Uterus (tissue), 4 donors: ENCODE data around the gene TP53I11. TPM values are rescaled to one million over a fixed set of nuclear protein-coding genes. Genes with fewer than 3 reads are reported as not detected.

Source experiments
- DNase-seq, 2 donors: peaks; one replicate each; pipeline ENCODE4 v3.0.0-alpha.2; 2019 to 2020
- H3K27ac ChIP-seq, 2 donors: fragments of 200-600 bp; sonication (generic); 1 replicate in 1 of 2; 2 replicates in 1 of 2; pipeline ENCODE4 v1.5.1; 2016 to 2018
- H3K27me3 ChIP-seq, 2 donors: fragments of 200-600 bp; sonication (generic); one replicate each; pipeline ENCODE4 v1.5.1; 2018 to 2019; ENCODE audit warnings: control low read depth in 1 of 2
- H3K36me3 ChIP-seq, 2 donors: fragments of 200-600 bp; sonication (generic); one replicate each; pipeline ENCODE4 v1.5.1; 2019; ENCODE audit warnings: control low read depth in 1 of 2
- H3K4me1 ChIP-seq, 2 donors: fragments of 200-600 bp; sonication (generic); one replicate each; pipeline ENCODE4 v1.5.1; 2018 to 2019; ENCODE audit warnings: control low read depth in 1 of 2
- H3K4me3 ChIP-seq, 2 donors: fragments of 200-600 bp; sonication (generic); 1 replicate in 1 of 2; 2 replicates in 1 of 2; pipeline ENCODE4 v1.5.1; 2018 to 2019; ENCODE audit warnings: mild to moderate bottlenecking in 1 of 2
- H3K9me3 ChIP-seq, 2 donors: fragments of 200-600 bp; sonication (generic); one replicate each; pipeline ENCODE4 v1.5.1; 2019; ENCODE audit warnings: control low read depth in 1 of 2
- POLR2A ChIP-seq, 2 donors: fragments of 450-650 bp; IDR thresholded peaks; one replicate each; pipeline ENCODE4 v1.6.1; 2016; ENCODE audit warnings: antibody characterized with exemption in 2 of 2, mild to moderate bottlenecking in 1 of 2, moderate library complexity in 1 of 2
- intact Hi-C: fragments of 100-400 bp; cut with DNase I; formaldehyde crosslinking; loops from one replicate; pipeline ENCODE4 v1.15.1; 2023; ENCODE audit warnings: low total_unique reads
- total RNA-seq, 4 donors: library from RNA; depleted of rRNA in 3 of 4; stranded (reverse); fragments of >200 nt in 3 of 4; gene quantifications; one replicate each; pipeline versions ENCODE4 v1.1.0 to v1.2.4, GENCODE V29; 2014 to 2023
- TF ChIP-seq, protein P1 (sequence below), 4 experiments: fragments of 200-600 bp in 2 of 4; fragments of 450-650 bp in 2 of 4; sonication (generic) in 2 of 4; IDR thresholded peaks; one replicate each; pipeline ENCODE4 v1.5.1; 2016 to 2019; ENCODE audit warnings: antibody characterized with exemption in 4 of 4, mild to moderate bottlenecking in 2 of 4, moderate library complexity in 1 of 4
- donor health status: DM: yes; HTN: yes; CAD: no.

TP53I11 gene
- total RNA-seq, 4 donors from 2014 or later, result 3.8 to 53.9 (median 17.5) TPM

DNA sequence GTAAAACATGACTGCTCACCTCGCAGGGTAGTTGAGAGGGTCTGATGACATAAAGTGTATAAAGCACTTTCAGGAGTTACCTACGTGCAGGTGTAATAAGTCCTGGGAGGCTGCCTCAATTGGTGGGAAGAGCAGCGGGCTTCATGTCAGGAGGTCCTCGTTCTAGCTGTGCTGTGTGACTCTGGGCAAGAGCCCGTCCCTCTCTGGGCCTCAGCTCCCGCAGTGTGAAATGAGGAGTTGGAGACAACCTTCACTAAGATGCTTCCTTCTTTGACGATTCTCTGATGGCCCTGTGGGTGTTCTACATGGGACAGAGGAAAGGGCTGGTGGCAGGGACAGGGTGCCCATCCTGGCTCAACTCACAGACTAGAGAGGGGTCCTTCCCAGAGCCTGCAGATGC lies 57.8 kb downstream of the TP53I11 start:
- Histone ChIP-seq H3K4me3 (no peak overlapping the region), H3K27me3 (no peaks in the 10 kb centered on the region), H3K36me3 (no peaks in the 10 kb centered on the region), H3K27ac (peak overlapping the region; percentile 81 to 84), H3K9me3 (no peaks in the 10 kb centered on the region), H3K4me1 (no peaks in the 10 kb centered on the region)
- TF ChIP-seq, protein P1, sequence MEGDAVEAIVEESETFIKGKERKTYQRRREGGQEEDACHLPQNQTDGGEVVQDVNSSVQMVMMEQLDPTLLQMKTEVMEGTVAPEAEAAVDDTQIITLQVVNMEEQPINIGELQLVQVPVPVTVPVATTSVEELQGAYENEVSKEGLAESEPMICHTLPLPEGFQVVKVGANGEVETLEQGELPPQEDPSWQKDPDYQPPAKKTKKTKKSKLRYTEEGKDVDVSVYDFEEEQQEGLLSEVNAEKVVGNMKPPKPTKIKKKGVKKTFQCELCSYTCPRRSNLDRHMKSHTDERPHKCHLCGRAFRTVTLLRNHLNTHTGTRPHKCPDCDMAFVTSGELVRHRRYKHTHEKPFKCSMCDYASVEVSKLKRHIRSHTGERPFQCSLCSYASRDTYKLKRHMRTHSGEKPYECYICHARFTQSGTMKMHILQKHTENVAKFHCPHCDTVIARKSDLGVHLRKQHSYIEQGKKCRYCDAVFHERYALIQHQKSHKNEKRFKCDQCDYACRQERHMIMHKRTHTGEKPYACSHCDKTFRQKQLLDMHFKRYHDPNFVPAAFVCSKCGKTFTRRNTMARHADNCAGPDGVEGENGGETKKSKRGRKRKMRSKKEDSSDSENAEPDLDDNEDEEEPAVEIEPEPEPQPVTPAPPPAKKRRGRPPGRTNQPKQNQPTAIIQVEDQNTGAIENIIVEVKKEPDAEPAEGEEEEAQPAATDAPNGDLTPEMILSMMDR (IDR thresholded peaks at IDR 0.05), result no peak
- no peak for TF ChIP-seq POLR2A (IDR thresholded peaks at IDR 0.05)
- DNase-seq, result no peak
- intact Hi-C loops, result loop anchor here (5.0 kb wide), 1 partner anchor 166 kb away; the partner anchor contains the start of gene TSPAN18

DNA sequence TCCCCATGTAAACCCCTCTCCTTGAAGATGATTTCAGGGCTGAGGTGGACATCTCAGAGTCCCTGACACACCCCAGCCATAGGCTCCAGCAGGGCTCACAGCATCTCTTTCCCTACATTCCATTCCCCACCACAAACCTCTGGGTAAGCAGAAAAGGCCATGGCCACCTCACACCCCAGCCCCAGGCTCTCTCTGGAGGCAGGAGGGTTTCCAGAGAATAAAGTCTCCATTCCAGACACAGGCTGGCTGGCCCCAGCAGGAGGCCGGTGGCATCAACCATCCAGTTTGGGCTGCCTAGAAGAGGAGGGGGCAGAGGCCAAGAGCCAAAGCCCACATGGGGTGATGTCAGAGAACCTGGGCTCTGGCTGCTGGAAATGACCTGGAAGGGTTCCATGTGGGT lies 61.4 kb downstream of the TP53I11 start:
- Histone ChIP-seq H3K4me3 (no peak overlapping the region), H3K36me3 (no peaks in the 10 kb centered on the region), H3K4me1 (peaks cover 6 to 11% of the 10 kb centered on the region in 2 donors), H3K27me3 (no peaks in the 10 kb centered on the region), H3K27ac (peak overlapping the region in 1 of 2 donors; percentile 38), H3K9me3 (no peaks in the 10 kb centered on the region)
- intact Hi-C loops, result no loop called here
- DNase-seq, result no peak
- no peak for TF ChIP-seq POLR2A (IDR thresholded peaks at IDR 0.05)
- TF ChIP-seq, protein P1 (IDR thresholded peaks at IDR 0.05), result no peak

DNA sequence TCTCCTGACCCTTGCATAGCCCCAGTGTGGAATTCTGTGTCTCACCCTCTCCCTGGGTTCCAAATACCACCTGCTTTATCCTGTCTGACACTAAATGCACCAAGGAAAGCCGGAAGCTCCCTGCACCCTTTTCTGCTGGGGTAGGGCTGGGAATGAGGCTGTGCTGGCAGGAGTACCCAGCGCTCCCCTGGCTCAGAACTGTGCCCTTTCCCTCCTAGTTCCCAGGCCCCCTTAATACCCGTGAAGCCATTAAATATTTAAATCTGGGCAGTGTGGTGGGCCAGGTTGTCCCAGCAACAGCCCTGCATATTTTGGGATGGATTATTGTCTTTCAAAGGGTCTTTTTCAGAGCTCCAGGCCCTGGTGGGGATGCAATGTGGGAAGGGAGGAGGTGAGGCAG lies 63.0 kb downstream of the TP53I11 start:
- TF ChIP-seq, protein P1 (IDR thresholded peaks at IDR 0.05), result no peak
- Histone ChIP-seq H3K27ac (peak overlapping the region; percentile 78 to 91), H3K36me3 (no peaks in the 10 kb centered on the region), H3K9me3 (no peaks in the 10 kb centered on the region), H3K27me3 (no peaks in the 10 kb centered on the region), H3K4me1 (peaks cover 6 to 11% of the 10 kb centered on the region in 2 donors), H3K4me3 (no peak overlapping the region)
- no peak for DNase-seq
- intact Hi-C loops, result no loop called here

DNA sequence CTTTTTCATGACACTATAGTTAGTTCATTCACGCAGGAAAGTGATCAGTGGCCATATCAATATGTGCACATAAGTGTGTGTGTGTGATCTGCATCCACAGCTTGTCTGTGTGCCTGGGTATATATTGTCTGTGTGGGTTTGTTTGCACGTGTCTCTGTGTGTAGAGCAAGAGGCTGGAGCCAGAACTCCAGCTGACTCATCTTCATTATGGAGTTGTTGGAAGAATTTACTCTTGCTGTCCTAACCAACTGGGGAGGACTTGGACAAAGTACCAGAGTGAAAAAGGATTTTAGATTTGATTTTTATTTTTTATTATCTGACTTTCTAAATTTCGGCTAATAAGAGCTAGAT lies 63.9 kb downstream of the TP53I11 start:
- Histone ChIP-seq H3K36me3 (no peaks in the 10 kb centered on the region), H3K27me3 (no peaks in the 10 kb centered on the region), H3K9me3 (no peaks in the 10 kb centered on the region), H3K4me3 (no peak overlapping the region), H3K4me1 (peaks cover 6 to 11% of the 10 kb centered on the region in 2 donors), H3K27ac (peak overlapping the region; percentile 80 to 91)
- intact Hi-C loops, result no loop called here
- peak in 1 of 2 donors; percentile 62 for DNase-seq
- TF ChIP-seq, protein P1 (IDR thresholded peaks at IDR 0.05), result no peak
- no peak for TF ChIP-seq POLR2A (IDR thresholded peaks at IDR 0.05)

DNA sequence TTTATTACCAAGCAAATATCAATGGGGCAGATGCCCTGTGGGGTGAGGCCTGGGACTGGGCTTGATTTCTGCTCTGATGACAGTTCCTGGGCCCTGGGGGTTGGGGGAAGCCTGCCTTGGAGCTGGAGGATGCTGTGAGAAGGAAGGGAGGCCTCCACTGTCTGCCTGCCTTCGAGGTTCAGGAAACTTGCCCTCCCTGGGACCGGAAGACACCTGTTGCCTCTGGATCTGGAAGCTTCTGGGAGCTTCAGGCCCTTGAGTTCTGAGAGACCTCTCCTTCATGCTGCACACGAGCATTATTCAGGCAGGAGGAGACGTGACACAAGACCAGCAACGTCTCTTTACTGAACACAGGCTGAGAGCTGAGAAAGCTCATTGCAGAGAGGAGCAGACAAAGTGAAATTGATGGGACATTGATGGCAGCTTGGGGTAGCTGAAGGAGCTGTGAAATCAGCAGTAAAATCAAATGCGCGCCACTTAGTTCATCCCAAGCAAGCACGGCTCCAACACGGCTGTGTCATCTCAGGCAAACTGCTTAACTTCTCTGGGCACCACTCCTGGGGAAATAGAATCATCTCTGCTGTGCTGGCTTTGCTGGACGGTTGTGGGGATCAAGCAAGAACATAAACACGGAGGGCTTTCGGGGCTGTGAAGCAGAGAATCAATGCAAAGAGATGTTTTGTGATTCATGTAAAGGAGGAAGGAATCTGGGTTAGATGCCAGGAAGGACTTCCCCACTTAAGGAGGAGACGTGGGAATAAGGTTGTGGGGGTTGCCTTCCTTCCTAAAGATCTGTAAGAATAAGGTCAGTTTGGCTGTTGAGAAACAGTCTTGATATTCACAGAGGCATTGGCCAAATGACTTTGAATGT lies 64.5 kb downstream of the TP53I11 start:
- no peak overlapping the region for H3K4me3 ChIP-seq
- DNase-seq, result no peak
- TF ChIP-seq, protein P1 (IDR thresholded peaks at IDR 0.05), result no peak
- no peak for TF ChIP-seq POLR2A (IDR thresholded peaks at IDR 0.05)
- H3K27me3 ChIP-seq, result no peaks in the 10 kb centered on the region
- peak overlapping the region; percentile 80 to 91 for H3K27ac ChIP-seq
- H3K9me3 ChIP-seq, result no peaks in the 10 kb centered on the region
- intact Hi-C loops, result no loop called here
- H3K4me1 ChIP-seq, result peaks cover 6 to 11% of the 10 kb centered on the region in 2 donors
- H3K36me3 ChIP-seq, result no peaks in the 10 kb centered on the region
